H9 (cell line): ENCODE measurements around the gene CD3D. TPM values are rescaled to one million over a fixed set of nuclear protein-coding genes. Genes with fewer than 3 reads are reported as not detected.

Source experiments
- DNase-seq: peaks from one replicate; pipeline ENCODE4 v3.0.0-alpha.2; 2017
- H2AFZ ChIP-seq: one replicate; pipeline ENCODE4 v1.6.1; 2013; ENCODE audit warnings: mild to moderate bottlenecking, low read length, control low read depth, moderate library complexity
- H2AK5ac ChIP-seq: 2 replicates; pipeline ENCODE4 v1.6.1; 2013; ENCODE audit warnings: low read length, control low read depth, mixed read lengths; ENCODE audit not compliant: insufficient read length
- H2BK120ac ChIP-seq: one replicate; pipeline ENCODE4 v1.6.1; 2013; ENCODE audit warnings: low read depth, mild to moderate bottlenecking, low read length, control low read depth, inconsistent platforms; ENCODE audit not compliant: poor library complexity, severe bottlenecking
- H2BK12ac ChIP-seq: 2 replicates; pipeline ENCODE4 v1.6.1; 2013; ENCODE audit warnings: low read length, control low read depth, mixed read lengths, low read depth; ENCODE audit not compliant: insufficient read length
- H2BK15ac ChIP-seq: 2 replicates; pipeline ENCODE4 v1.6.1; 2013; ENCODE audit warnings: low read depth, low read length, control low read depth
- H2BK20ac ChIP-seq: one replicate; pipeline ENCODE4 v1.6.1; 2013; ENCODE audit warnings: low read depth, mild to moderate bottlenecking, low read length, control low read depth, inconsistent platforms; ENCODE audit not compliant: poor library complexity, severe bottlenecking
- H2BK5ac ChIP-seq: 2 replicates; pipeline ENCODE4 v1.6.1; 2013; ENCODE audit warnings: low read length, control low read depth, mixed read lengths; ENCODE audit not compliant: insufficient read length
- H3K14ac ChIP-seq: 2 replicates; pipeline ENCODE4 v1.6.1; 2013; ENCODE audit warnings: low read length, control low read depth; ENCODE audit not compliant: insufficient read depth
- H3K18ac ChIP-seq: 2 replicates; pipeline ENCODE4 v1.6.1; 2013; ENCODE audit warnings: low read depth, mild to moderate bottlenecking, mixed read lengths, low read length, control low read depth; ENCODE audit not compliant: insufficient read length
- H3K23ac ChIP-seq: 2 replicates; pipeline ENCODE4 v1.6.1; 2013; ENCODE audit warnings: low read length, control low read depth, mixed read lengths, low read depth; ENCODE audit not compliant: insufficient read length
- H3K23me2 ChIP-seq: 2 replicates; pipeline ENCODE4 v1.6.1; 2013; ENCODE audit warnings: low read depth, mild to moderate bottlenecking, mixed read lengths, low read length, control low read depth; ENCODE audit not compliant: insufficient read length, poor library complexity, severe bottlenecking
- H3K27ac ChIP-seq: 2 replicates; pipeline ENCODE4 v1.5.1; 2013; ENCODE audit warnings: low read length, control low read depth, mixed read lengths, low read depth; ENCODE audit not compliant: insufficient read length
- H3K27me3 ChIP-seq: 2 replicates; pipeline ENCODE4 v1.6.1; 2013; ENCODE audit warnings: low read length, control low read depth, inconsistent platforms; ENCODE audit not compliant: insufficient read depth
- H3K4ac ChIP-seq: 2 replicates; pipeline ENCODE4 v1.6.1; 2013; ENCODE audit warnings: low read depth, mild to moderate bottlenecking, control low read depth, inconsistent platforms, low read length, moderate library complexity
- H3K4me1 ChIP-seq: 2 replicates; pipeline ENCODE4 v1.6.1; 2013; ENCODE audit warnings: low read length, control low read depth, inconsistent platforms; ENCODE audit not compliant: insufficient read depth
- H3K4me2 ChIP-seq: 2 replicates; pipeline ENCODE4 v1.6.1; 2013; ENCODE audit warnings: low read length, control low read depth, mixed read lengths; ENCODE audit not compliant: insufficient read length, insufficient read depth
- H3K56ac ChIP-seq: 2 replicates; pipeline ENCODE4 v1.6.1; 2013; ENCODE audit warnings: low read depth, mild to moderate bottlenecking, mixed read lengths, low read length, control low read depth; ENCODE audit not compliant: insufficient read length
- H3K79me1 ChIP-seq: 2 replicates; pipeline ENCODE4 v1.6.1; 2013; ENCODE audit warnings: low read depth, mild to moderate bottlenecking, moderate library complexity, low read length, control low read depth, inconsistent platforms; ENCODE audit not compliant: insufficient read depth, poor library complexity, severe bottlenecking
- H3K79me2 ChIP-seq: 2 replicates; pipeline ENCODE4 v1.6.1; 2013; ENCODE audit warnings: low read length, control low read depth, inconsistent platforms; ENCODE audit not compliant: insufficient read depth
- H3K9ac ChIP-seq: 2 replicates; pipeline ENCODE4 v1.6.1; 2013; ENCODE audit warnings: low read length, control low read depth, mixed read lengths; ENCODE audit not compliant: insufficient read length; ENCODE audit errors: extremely low read depth
- H3K9me3 ChIP-seq: one replicate; pipeline ENCODE4 v1.6.1; 2013; ENCODE audit warnings: low read depth, low read length, inconsistent platforms; ENCODE audit not compliant: control insufficient read depth
- H3T11ph ChIP-seq: one replicate; pipeline ENCODE4 v1.6.1; 2013; ENCODE audit warnings: mild to moderate bottlenecking, low read length, control low read depth, inconsistent platforms
- H4K20me1 ChIP-seq: one replicate; pipeline ENCODE4 v1.6.1; 2013; ENCODE audit not compliant: control insufficient read depth, insufficient read length, insufficient read depth
- H4K5ac ChIP-seq: 2 replicates; pipeline ENCODE4 v1.6.1; 2013; ENCODE audit warnings: low read depth, mild to moderate bottlenecking, mixed read lengths, low read length, control low read depth; ENCODE audit not compliant: insufficient read length
- H4K8ac ChIP-seq: replicated peaks from 2 replicates; pipeline ENCODE4 v1.6.1; 2013; ENCODE audit warnings: low read length, control low read depth, mixed read lengths, low read depth; ENCODE audit not compliant: insufficient read length
- H4K91ac ChIP-seq: 2 replicates; pipeline ENCODE4 v1.6.1; 2013; ENCODE audit warnings: low read depth, mild to moderate bottlenecking, moderate library complexity, mixed read lengths, low read length, control low read depth; ENCODE audit not compliant: insufficient read length
- H3K27ac Mint-ChIP-seq, 3 experiments: 2 replicates in 2 of 3; 3 replicates in 1 of 3; pipeline ENCODE4 v1.8.0; 2020 to 2021; ENCODE audit warnings: mixed read lengths in 3 of 3, mild to moderate bottlenecking in 1 of 3, moderate library complexity in 1 of 3
- H3K27me3 Mint-ChIP-seq: 2 replicates; pipeline ENCODE4 v1.8.0; 2021; ENCODE audit warnings: low read depth, mild to moderate bottlenecking, moderate library complexity, mixed read lengths
- H3K36me3 Mint-ChIP-seq, 3 experiments: 2 replicates in 2 of 3; 3 replicates in 1 of 3; pipeline ENCODE4 v1.8.0; 2020 to 2021; ENCODE audit warnings: low read depth in 3 of 3, mixed read lengths in 3 of 3; ENCODE audit not compliant: insufficient read depth in 1 of 3
- H3K4me1 Mint-ChIP-seq, 2 experiments: 2 replicates each; pipeline ENCODE4 v1.8.0; 2020; ENCODE audit warnings: mixed read lengths in 2 of 2
- H3K4me3 Mint-ChIP-seq, 2 experiments: 2 replicates in 1 of 2; 3 replicates in 1 of 2; pipeline ENCODE4 v1.8.0; 2020 to 2021; ENCODE audit warnings: mild to moderate bottlenecking in 2 of 2, mixed read lengths in 2 of 2, moderate library complexity in 1 of 2
- H3K9me3 Mint-ChIP-seq, 2 experiments: 2 replicates in 1 of 2; 3 replicates in 1 of 2; pipeline ENCODE4 v1.8.0; 2020; ENCODE audit warnings: mild to moderate bottlenecking in 2 of 2, mixed read lengths in 2 of 2, moderate library complexity in 1 of 2
- WGBS: extraction: QIAGEN DNeasy Blood & Tissue Kit; methylation state at CpG from one replicate; pipeline ENCODE4 v1.1.7; 2013; ENCODE audit warnings: missing lambda C conversion rate, low lambda C conversion rate, mixed read lengths; ENCODE audit not compliant: insufficient read length; ENCODE audit errors: extremely low coverage; 5-methylcytosine and 5-hydroxymethylcytosine counted together
- total RNA-seq: library from RNA; stranded (reverse); gene quantifications from 2 replicates; pipeline ENCODE4 v1.2.1, GENCODE V29; 2021
- TF ChIP-seq, protein P1 (sequence below): fragments of 200-600 bp; sonication (generic); conservative IDR thresholded peaks from 3 replicates; pipeline ENCODE4 v1.8.0; 2021; ENCODE audit warnings: antibody characterized with exemption, mild to moderate bottlenecking

The CD3D gene
- total RNA-seq, 1 experiment from 2014 or later: not detected

DNA sequence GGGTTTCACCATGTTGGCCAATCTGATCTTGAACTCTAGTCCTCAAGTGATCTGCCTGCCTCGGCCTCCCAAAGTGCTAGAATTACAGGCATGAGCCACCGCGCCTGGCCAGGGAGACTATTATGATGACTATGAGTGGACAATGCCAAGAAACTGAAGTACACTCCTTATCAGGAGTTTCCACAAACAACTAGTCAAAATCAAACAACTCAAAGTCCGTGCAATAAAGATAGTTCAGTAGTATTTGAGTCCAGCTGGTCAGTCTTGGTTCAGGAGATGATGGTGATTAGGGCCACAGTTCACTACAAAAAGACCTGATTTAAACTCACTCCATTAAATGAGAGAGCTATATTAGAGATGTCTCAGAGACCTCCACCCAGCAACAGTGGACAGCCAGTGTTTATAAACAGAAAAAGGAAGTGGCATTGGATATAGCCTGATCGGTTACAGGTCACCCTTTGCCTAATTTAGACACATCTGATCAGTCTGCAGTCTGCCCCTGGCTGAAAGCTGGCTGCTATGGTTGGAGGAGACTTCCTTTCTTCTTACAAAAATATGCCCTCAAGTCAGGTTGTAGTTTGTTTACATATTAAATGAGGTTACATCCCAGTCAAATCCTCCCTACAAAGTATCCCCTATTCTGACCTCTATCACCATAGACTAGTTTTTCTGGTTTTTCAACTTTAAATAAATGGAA lies 21.0 kb downstream of the CD3D start:
- peaks cover 0 to 3% (median 2%) of the 10 kb centered on the region in 3 experiments; a peak in 2 of 7 replicates for H3K36me3 Mint-ChIP-seq
- H3K9me3 Mint-ChIP-seq: peaks cover 0 to 3% of the 10 kb centered on the region in 2 experiments; a peak in 2 of 5 replicates
- H3K14ac ChIP-seq: no peak overlapping the region
- peaks cover 1% of the 10 kb centered on the region; the same call in 1 of the 2 replicates for H3K4me1 ChIP-seq
- no peak overlapping the region for H3K23ac ChIP-seq
- H4K20me1 ChIP-seq: no peaks in the 10 kb centered on the region
- no peak overlapping the region for H2BK15ac ChIP-seq
- H3K9ac ChIP-seq: no peak overlapping the region
- H4K91ac ChIP-seq: no peak overlapping the region
- TF ChIP-seq, protein P1, sequence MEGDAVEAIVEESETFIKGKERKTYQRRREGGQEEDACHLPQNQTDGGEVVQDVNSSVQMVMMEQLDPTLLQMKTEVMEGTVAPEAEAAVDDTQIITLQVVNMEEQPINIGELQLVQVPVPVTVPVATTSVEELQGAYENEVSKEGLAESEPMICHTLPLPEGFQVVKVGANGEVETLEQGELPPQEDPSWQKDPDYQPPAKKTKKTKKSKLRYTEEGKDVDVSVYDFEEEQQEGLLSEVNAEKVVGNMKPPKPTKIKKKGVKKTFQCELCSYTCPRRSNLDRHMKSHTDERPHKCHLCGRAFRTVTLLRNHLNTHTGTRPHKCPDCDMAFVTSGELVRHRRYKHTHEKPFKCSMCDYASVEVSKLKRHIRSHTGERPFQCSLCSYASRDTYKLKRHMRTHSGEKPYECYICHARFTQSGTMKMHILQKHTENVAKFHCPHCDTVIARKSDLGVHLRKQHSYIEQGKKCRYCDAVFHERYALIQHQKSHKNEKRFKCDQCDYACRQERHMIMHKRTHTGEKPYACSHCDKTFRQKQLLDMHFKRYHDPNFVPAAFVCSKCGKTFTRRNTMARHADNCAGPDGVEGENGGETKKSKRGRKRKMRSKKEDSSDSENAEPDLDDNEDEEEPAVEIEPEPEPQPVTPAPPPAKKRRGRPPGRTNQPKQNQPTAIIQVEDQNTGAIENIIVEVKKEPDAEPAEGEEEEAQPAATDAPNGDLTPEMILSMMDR: no peak
- H3T11ph ChIP-seq: no peak overlapping the region
- WGBS: no CpG with 5 or more reads among the region's 5 CpGs
- H3K79me1 ChIP-seq: no peaks in the 10 kb centered on the region
- no peak overlapping the region for H3K27ac Mint-ChIP-seq
- no peak overlapping the region for H4K5ac ChIP-seq
- no peak overlapping the region for H3K56ac ChIP-seq
- H3K23me2 ChIP-seq: no peaks in the 10 kb centered on the region
- no peak overlapping the region for H3K18ac ChIP-seq
- no peak overlapping the region for H4K8ac ChIP-seq
- no peak overlapping the region for H2BK12ac ChIP-seq
- no peak overlapping the region for H2AFZ ChIP-seq
- H3K27ac ChIP-seq: no peak overlapping the region
- H3K27me3 Mint-ChIP-seq: peaks cover 14% of the 10 kb centered on the region
- H3K4me1 Mint-ChIP-seq: peaks cover 10 to 14% of the 10 kb centered on the region in 2 experiments
- no peak for DNase-seq
- H3K4me2 ChIP-seq: no peak overlapping the region
- H2BK5ac ChIP-seq: no peak overlapping the region
- H3K4me3 Mint-ChIP-seq: no peak overlapping the region
- H3K4ac ChIP-seq: no peak overlapping the region
- no peak overlapping the region for H2AK5ac ChIP-seq
- H2BK20ac ChIP-seq: no peak overlapping the region
- H3K27me3 ChIP-seq: no peaks in the 10 kb centered on the region
- no peaks in the 10 kb centered on the region for H3K9me3 ChIP-seq
- H2BK120ac ChIP-seq: no peak overlapping the region
- H3K79me2 ChIP-seq: no peaks in the 10 kb centered on the region
